IMR-90 (cell line): Measurements from ENCODE around the gene ARID4B. TPM values are rescaled to one million over a fixed set of nuclear protein-coding genes. Genes with fewer than 3 reads are reported as not detected.

Experiments
- ATAC-seq: fragments of 200-7000 bp; cut with Tn5 transposase; 2 replicates; pipeline ENCODE4 v1.9.1; 2020; ENCODE audit warnings: low read depth, mild to moderate bottlenecking, moderate library complexity
- BruUV-seq: library from RNA; stranded (reverse); fragments of 400-500 nt; replicated peaks from 2 replicates; lab custom pipeline; 2021; lab: Mats Ljungman, UMichigan
- CTCF ChIA-PET: fragments of 300-600 bp; formaldehyde crosslinking; extraction: SDS; loops from one replicate; lab custom pipeline; 2021; ENCODE audit warnings: antibody characterized with exemption; lab: Yijun Ruan, JAX
- POLR2A ChIA-PET: fragments of 300-600 bp; sonication (Branson Sonifier 250); formaldehyde crosslinking; loops from one replicate; lab custom pipeline; 2022; ENCODE audit warnings: antibody characterized with exemption; ENCODE audit not compliant: unreplicated experiment; lab: Charles Lee
- DNase-seq: peaks from one replicate; pipeline ENCODE4 v3.0.0; 2013
- H2AFZ ChIP-seq: replicated peaks from 2 replicates; pipeline ENCODE3; 2013; ENCODE audit warnings: low read length, mild to moderate bottlenecking; ENCODE audit not compliant: poor library complexity
- H2AK5ac ChIP-seq: 2 replicates; pipeline ENCODE4 v1.6.1; 2013; ENCODE audit warnings: low read depth, low read length, inconsistent platforms
- H2AK9ac ChIP-seq: replicated peaks from 2 replicates; pipeline ENCODE3; 2013; ENCODE audit warnings: mild to moderate bottlenecking, low read depth, low read length, moderate library complexity; ENCODE audit not compliant: poor library complexity
- H2BK120ac ChIP-seq: 2 replicates; pipeline ENCODE4 v1.6.1; 2013; ENCODE audit warnings: low read depth, low read length, inconsistent platforms
- H2BK15ac ChIP-seq: 3 replicates; pipeline ENCODE4 v1.6.1; 2013; ENCODE audit warnings: low read depth, low read length, inconsistent platforms
- H2BK20ac ChIP-seq: 2 replicates; pipeline ENCODE4 v1.6.1; 2013; ENCODE audit warnings: low read depth, mild to moderate bottlenecking, inconsistent platforms, low read length, moderate library complexity
- H2BK5ac ChIP-seq: 2 replicates; pipeline ENCODE4 v1.6.1; 2013; ENCODE audit warnings: mild to moderate bottlenecking, low read depth, low read length, inconsistent platforms; ENCODE audit not compliant: poor library complexity, severe bottlenecking
- H3K14ac ChIP-seq: replicated peaks from 2 replicates; pipeline ENCODE4 v1.6.1; 2013; ENCODE audit warnings: low read depth, low read length, inconsistent platforms
- H3K18ac ChIP-seq: 2 replicates; pipeline ENCODE4 v1.6.1; 2013; ENCODE audit warnings: low read depth, low read length, control low read depth
- H3K23ac ChIP-seq: 2 replicates; pipeline ENCODE4 v1.6.1; 2013; ENCODE audit warnings: low read depth, low read length, inconsistent platforms
- H3K27ac ChIP-seq: 2 replicates; pipeline ENCODE4 v1.5.1; 2013; ENCODE audit warnings: mild to moderate bottlenecking, control low read depth, low read length; ENCODE audit not compliant: insufficient read depth
- H3K27me3 ChIP-seq: 2 replicates; pipeline ENCODE4 v1.6.1; 2013; ENCODE audit warnings: low read length; ENCODE audit not compliant: control insufficient read depth, insufficient read depth
- H3K36me3 ChIP-seq: 2 replicates; pipeline ENCODE4 v1.6.1; 2013; ENCODE audit warnings: low read length, mixed read lengths; ENCODE audit not compliant: control insufficient read depth, insufficient read depth
- H3K4ac ChIP-seq: 2 replicates; pipeline ENCODE4 v1.6.1; 2013; ENCODE audit warnings: low read depth, low read length, inconsistent platforms
- H3K4me1 ChIP-seq: 2 replicates; pipeline ENCODE4 v1.6.1; 2013; ENCODE audit warnings: low read length, mixed read lengths; ENCODE audit not compliant: control insufficient read depth, insufficient read depth
- H3K4me2 ChIP-seq: 2 replicates; pipeline ENCODE4 v1.6.1; 2013; ENCODE audit warnings: low read depth, mild to moderate bottlenecking, control low read depth, low read length, moderate library complexity
- H3K4me3 ChIP-seq: 2 replicates; pipeline ENCODE4 v1.5.1; 2013; ENCODE audit warnings: low read depth, mild to moderate bottlenecking, control low read depth, low read length, moderate library complexity; ENCODE audit not compliant: insufficient read depth
- H3K56ac ChIP-seq: 2 replicates; pipeline ENCODE4 v1.6.1; 2013; ENCODE audit warnings: low read length, inconsistent platforms; ENCODE audit not compliant: insufficient read depth; ENCODE audit errors: extremely low read depth
- H3K79me1 ChIP-seq, 2 experiments: 2 replicates each; pipeline ENCODE4 v1.6.1; 2013; ENCODE audit warnings: low read length in 2 of 2, inconsistent platforms in 1 of 2, low read depth in 1 of 2
- H3K9ac ChIP-seq: 2 replicates; pipeline ENCODE4 v1.6.1; 2013; ENCODE audit warnings: low read depth, low read length, control low read depth
- H3K9me1 ChIP-seq: 2 replicates; pipeline ENCODE4 v1.6.1; 2013; ENCODE audit warnings: low read length, inconsistent platforms; ENCODE audit not compliant: insufficient read depth
- H3K9me3 ChIP-seq: 2 replicates; pipeline ENCODE4 v1.6.1; 2013; ENCODE audit warnings: low read length; ENCODE audit not compliant: control insufficient read depth, insufficient read depth
- H4K20me1 ChIP-seq: 2 replicates; pipeline ENCODE4 v1.6.1; 2013; ENCODE audit warnings: low read length, inconsistent platforms; ENCODE audit not compliant: insufficient read depth
- H4K5ac ChIP-seq: 2 replicates; pipeline ENCODE4 v1.6.1; 2013; ENCODE audit warnings: mild to moderate bottlenecking, low read depth, low read length, control low read depth
- H4K8ac ChIP-seq, 2 experiments: 2 replicates each; pipeline ENCODE4 v1.6.1; 2013; ENCODE audit warnings: low read depth in 2 of 2, low read length in 2 of 2, control low read depth in 1 of 2, inconsistent platforms in 1 of 2
- H4K91ac ChIP-seq: 2 replicates; pipeline ENCODE4 v1.6.1; 2013; ENCODE audit warnings: low read depth, low read length, inconsistent platforms; ENCODE audit not compliant: insufficient read depth
- BHLHE40 ChIP-seq: fragments of 150-350 bp; IDR thresholded peaks from 2 replicates; pipeline ENCODE4 v1.6.1; 2016; ENCODE audit warnings: mild to moderate bottlenecking, low read depth, low read length
- CTCF ChIP-seq: conservative IDR thresholded peaks from 2 replicates; pipeline ENCODE4 v1.5.1; 2012; ENCODE audit warnings: mild to moderate bottlenecking, low read depth, low read length, improper control_type of control experiment
- ELK1 ChIP-seq: fragments of 150-350 bp; IDR thresholded peaks from 2 replicates; pipeline ENCODE4 v1.6.1; 2016; ENCODE audit warnings: low read depth, mild to moderate bottlenecking, low read length, moderate library complexity, borderline replicate concordance
- FOS ChIP-seq: fragments of 150-350 bp; IDR thresholded peaks from 2 replicates; pipeline ENCODE4 v1.6.1; 2016; ENCODE audit warnings: low read depth, low read length
- MAZ ChIP-seq: IDR thresholded peaks from 2 replicates; pipeline ENCODE4 v1.6.1; 2012; ENCODE audit warnings: low read depth, mild to moderate bottlenecking, low read length, improper control_type of control experiment, moderate library complexity, borderline replicate concordance
- MXI1 ChIP-seq: IDR thresholded peaks from 2 replicates; pipeline ENCODE4 v1.6.1; 2012; ENCODE audit warnings: low read depth, mild to moderate bottlenecking, low read length, moderate library complexity, borderline replicate concordance
- RAD21 ChIP-seq: IDR thresholded peaks from 2 replicates; pipeline ENCODE4 v1.6.1; 2012; ENCODE audit warnings: low read length, improper control_type of control experiment
- RCOR1 ChIP-seq: IDR thresholded peaks from 2 replicates; pipeline ENCODE4 v1.6.1; 2012; ENCODE audit warnings: mild to moderate bottlenecking, low read length, improper control_type of control experiment; ENCODE audit not compliant: insufficient replicate concordance
- SMC3 ChIP-seq: fragments of 150-350 bp; IDR thresholded peaks from 2 replicates; pipeline ENCODE4 v1.6.1; 2016; ENCODE audit warnings: low read depth, mild to moderate bottlenecking, antibody characterized with exemption, low read length, moderate library complexity
- USF2 ChIP-seq: fragments of 150-350 bp; IDR thresholded peaks from 2 replicates; pipeline ENCODE4 v1.6.1; 2017; ENCODE audit warnings: mild to moderate bottlenecking, antibody characterized with exemption, low read length, low read depth
- WGBS, 2 experiments: methylation state at CpG; one replicate each; pipeline versions ENCODE4 v1.1.5 to v1.1.7; 2013; ENCODE audit warnings: missing lambda C conversion rate in 2 of 2; ENCODE audit not compliant: insufficient read length in 1 of 2; ENCODE audit errors: extremely low coverage in 2 of 2; 5-methylcytosine and 5-hydroxymethylcytosine counted together
- dilution Hi-C: fragments of 300-500 bp; cut with HindIII; formaldehyde crosslinking; loops from one replicate; pipeline ENCODE4 v1.14.3; 2018; ENCODE audit warnings: low sequenced_read_pairs; ENCODE audit not compliant: unreplicated experiment
- in situ Hi-C: fragments of 300-500 bp; cut with MboI; formaldehyde crosslinking; loops from 3 replicates; pipeline ENCODE4 v1.14.3; 2019; ENCODE audit warnings: low sequenced_read_pairs, inconsistent platforms, mixed read lengths
- intact Hi-C: fragments of 100-400 bp; cut with micrococcal nuclease; formaldehyde crosslinking; loops from 2 replicates; pipeline ENCODE4 v1.10.0; 2022
- polyA plus RNA-seq, 3 experiments: library from polyadenylated mRNA; depleted of rRNA; stranded (reverse); fragments of >200 nt; gene quantifications; 2 replicates each; pipeline ENCODE4 v1.2.3, GENCODE V29; 2012; ENCODE audit warnings: low replicate concordance in 1 of 3
- total RNA-seq: library from RNA; depleted of rRNA; stranded (reverse); fragments of >200 nt; gene quantifications from 2 replicates; pipeline ENCODE4 v1.2.3, GENCODE V29; 2012

The ARID4B gene
- total and polyA plus RNA-seq, 2 of the 4 experiments (the other 2 are of a cell fraction) = 8.5 to 16.0 TPM

GRCh38 chr1:235275836-235276235 is 52.1 kb downstream of the ARID4B start:
- POLR2A ChIA-PET = no interaction called here
- ATAC-seq (no peak), DNase-seq (no peak)
- no TSS peak for BruUV-seq
- H2AK5ac ChIP-seq = no peak overlapping the region
- no peaks in the 10 kb centered on the region for H3K9me3 ChIP-seq
- in situ Hi-C loops = no loop called here
- no peak overlapping the region for H2AK9ac ChIP-seq
- no peak overlapping the region for H3K56ac ChIP-seq
- intact Hi-C loops = no loop called here
- H3K4me2 ChIP-seq = no peak overlapping the region
- H2BK5ac ChIP-seq = no peak overlapping the region
- H3K18ac ChIP-seq = no peak overlapping the region
- TF ChIP-seq BHLHE40 (no peak), USF2 (no peak), RCOR1 (no peak), FOS (no peak), SMC3 (no peak), CTCF (no peak), MAZ (no peak), ELK1 (no peak), RAD21 (no peak), MXI1 (no peak)
- H4K91ac ChIP-seq = no peak overlapping the region
- H2BK120ac ChIP-seq = no peak overlapping the region
- H3K79me1 ChIP-seq = peaks cover 19 to 66% of the 10 kb centered on the region in 2 experiments
- no peak overlapping the region for H3K27ac ChIP-seq
- H2BK20ac ChIP-seq = no peak overlapping the region
- H3K23ac ChIP-seq = no peak overlapping the region
- no peaks in the 10 kb centered on the region for H3K27me3 ChIP-seq
- no peak overlapping the region for H3K4me3 ChIP-seq
- no peak overlapping the region for H3K4ac ChIP-seq
- CTCF ChIA-PET = interaction anchor here (0.5 to 0.6 kb wide), 2 partner anchors 65 to 166 kb away, joined by 3 to 6 read pairs; no protein-coding TSS in a partner anchor
- H3K36me3 ChIP-seq = no peaks in the 10 kb centered on the region
- no peak overlapping the region for H3K9ac ChIP-seq
- no peak overlapping the region for H4K5ac ChIP-seq
- no CpG with 5 or more reads among the region's 6 CpGs for WGBS, 2 experiments
- no peak overlapping the region for H2BK15ac ChIP-seq
- dilution Hi-C loops = no loop called here
- H2AFZ ChIP-seq = no peak overlapping the region
- H4K20me1 ChIP-seq = peaks cover 81% of the 10 kb centered on the region
- H4K8ac ChIP-seq = no peak overlapping the region
- H3K9me1 ChIP-seq = peaks cover 6% of the 10 kb centered on the region
- peaks cover 8% of the 10 kb centered on the region for H3K4me1 ChIP-seq
- no peak overlapping the region for H3K14ac ChIP-seq
